HCEC 1CT (cell line): ENCODE results near the gene TIMM9.
"Not testable (repeated sequence)": the region's sequence is repeated elsewhere in the genome, so short reads cannot be mapped to it uniquely, and the experiment has no call there.

ENCODE experiments used
- DNase-seq: peaks from one replicate; pipeline ENCODE4 v3.0.0-alpha.2; 2017

TIMM9 gene

DNA sequence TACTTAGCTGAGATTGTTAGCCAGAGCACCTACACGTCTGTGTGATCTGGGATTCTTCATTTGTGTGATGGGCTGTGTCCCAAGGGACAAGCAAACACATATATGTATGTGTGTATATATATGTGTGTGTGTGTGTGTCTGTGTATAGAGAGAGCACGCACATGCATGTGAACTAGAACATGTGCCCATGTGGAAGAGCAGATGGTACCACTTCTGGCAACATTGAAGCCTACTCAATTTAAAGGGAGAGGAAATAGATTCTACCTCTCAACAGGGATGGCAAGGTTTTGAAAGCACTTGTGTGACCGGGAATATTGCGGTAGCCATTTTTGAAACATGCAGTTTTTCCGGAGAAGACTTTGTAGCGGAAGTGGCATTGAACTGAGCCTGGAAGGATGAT lies 30.2 kb downstream of the TIMM9 start:
- no peak for DNase-seq

- DNase-seq = peak; percentile 49
Measured at GRCh38 chr14:58395812-58396788, 31.2 kb downstream of the TIMM9 start, which contains the start of gene TOMM20L. Gene TOMM20L (plus strand): TSS chr14:58395930. CDS start chr14:58395958, 28 bp downstream.

GRCh38 chr14:58395562-58395811 lies 31.8 kb downstream of the TIMM9 start:
- no peak for DNase-seq

GRCh38 chr14:58390830-58391229 lies 36.5 kb downstream of the TIMM9 start:
- DNase-seq = no peak

DNA sequence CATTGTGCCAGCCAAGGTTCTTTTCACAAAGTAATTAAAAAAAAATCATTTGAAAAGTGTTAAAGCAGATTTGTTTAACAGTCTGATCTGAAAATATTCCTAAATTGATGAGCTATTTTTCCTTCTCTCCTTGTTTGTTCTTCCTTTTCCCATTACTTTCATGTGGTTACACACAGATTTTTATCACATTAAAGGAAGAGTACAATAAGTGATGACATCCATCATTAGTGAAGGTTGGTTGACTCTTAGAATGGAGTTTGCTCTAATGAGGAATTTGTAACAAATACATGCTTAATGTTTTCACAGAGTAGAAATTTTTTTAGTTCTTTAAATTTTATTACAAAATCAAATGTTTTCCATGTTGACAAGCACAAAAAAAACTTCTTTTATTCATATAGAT lies 50.5 kb downstream of the TIMM9 start:
- DNase-seq = no peak

DNA sequence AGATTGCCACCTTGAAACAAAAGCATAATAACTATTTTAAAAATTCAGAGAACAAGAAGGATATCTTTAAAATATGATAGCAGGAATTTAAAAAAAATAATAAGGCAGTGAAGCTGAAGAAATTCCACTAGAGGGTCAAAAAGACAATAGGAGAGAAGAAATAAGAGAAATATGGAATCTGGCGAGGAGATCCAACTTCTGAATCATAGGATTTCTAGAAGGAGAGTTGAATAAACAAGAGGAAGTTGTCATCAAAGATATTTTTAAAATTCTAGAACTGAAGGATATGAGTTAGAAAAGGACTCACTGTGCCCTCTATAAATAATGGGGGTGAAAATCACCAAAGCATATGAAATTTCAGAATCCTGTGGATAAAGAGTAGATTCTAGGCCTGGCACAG lies 58.4 kb downstream of the TIMM9 start:
- DNase-seq = peak; percentile 5

- DNase-seq = no peak
Measured at GRCh38 chr14:58367296-58367695, 60.0 kb downstream of the TIMM9 start.

GRCh38 chr14:58364316-58364715 lies 63.0 kb downstream of the TIMM9 start:
- DNase-seq = no peak

- peak; percentile 3 for DNase-seq
Measured at GRCh38 chr14:58362798-58363412, 64.4 kb downstream of the TIMM9 start.

- DNase-seq = not testable (repeated sequence)
Measured at GRCh38 chr14:58362272-58362671, 65.1 kb downstream of the TIMM9 start.
